ENCODE data around the gene GABBR2. TPM values are rescaled to one million over a fixed set of nuclear protein-coding genes. Genes with fewer than 3 reads are reported as not detected.

The GABBR2 gene
- polyA plus RNA-seq, 1 of the 3 experiments (the other 2 are of a cell fraction): not detected

- TF ChIP-seq FOSL2 (IDR thresholded peaks at IDR 0.05; ENCODE audit: borderline replicate concordance, low read depth): no peak
- TF ChIP-seq, protein P1, sequence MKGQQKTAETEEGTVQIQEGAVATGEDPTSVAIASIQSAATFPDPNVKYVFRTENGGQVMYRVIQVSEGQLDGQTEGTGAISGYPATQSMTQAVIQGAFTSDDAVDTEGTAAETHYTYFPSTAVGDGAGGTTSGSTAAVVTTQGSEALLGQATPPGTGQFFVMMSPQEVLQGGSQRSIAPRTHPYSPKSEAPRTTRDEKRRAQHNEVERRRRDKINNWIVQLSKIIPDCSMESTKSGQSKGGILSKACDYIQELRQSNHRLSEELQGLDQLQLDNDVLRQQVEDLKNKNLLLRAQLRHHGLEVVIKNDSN (IDR thresholded peaks at IDR 0.05; ENCODE audit: borderline replicate concordance, low read depth): no peak
- TF ChIP-seq, protein P2, sequence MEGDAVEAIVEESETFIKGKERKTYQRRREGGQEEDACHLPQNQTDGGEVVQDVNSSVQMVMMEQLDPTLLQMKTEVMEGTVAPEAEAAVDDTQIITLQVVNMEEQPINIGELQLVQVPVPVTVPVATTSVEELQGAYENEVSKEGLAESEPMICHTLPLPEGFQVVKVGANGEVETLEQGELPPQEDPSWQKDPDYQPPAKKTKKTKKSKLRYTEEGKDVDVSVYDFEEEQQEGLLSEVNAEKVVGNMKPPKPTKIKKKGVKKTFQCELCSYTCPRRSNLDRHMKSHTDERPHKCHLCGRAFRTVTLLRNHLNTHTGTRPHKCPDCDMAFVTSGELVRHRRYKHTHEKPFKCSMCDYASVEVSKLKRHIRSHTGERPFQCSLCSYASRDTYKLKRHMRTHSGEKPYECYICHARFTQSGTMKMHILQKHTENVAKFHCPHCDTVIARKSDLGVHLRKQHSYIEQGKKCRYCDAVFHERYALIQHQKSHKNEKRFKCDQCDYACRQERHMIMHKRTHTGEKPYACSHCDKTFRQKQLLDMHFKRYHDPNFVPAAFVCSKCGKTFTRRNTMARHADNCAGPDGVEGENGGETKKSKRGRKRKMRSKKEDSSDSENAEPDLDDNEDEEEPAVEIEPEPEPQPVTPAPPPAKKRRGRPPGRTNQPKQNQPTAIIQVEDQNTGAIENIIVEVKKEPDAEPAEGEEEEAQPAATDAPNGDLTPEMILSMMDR (IDR thresholded peaks at IDR 0.05): no peak
- no peak for TF ChIP-seq SIN3A (IDR thresholded peaks at IDR 0.05; ENCODE audit: borderline replicate concordance, low read depth, low read length)
- TF ChIP-seq RXRA (IDR thresholded peaks at IDR 0.05; ENCODE audit: borderline replicate concordance, low read depth): no peak
- no peak for TF ChIP-seq CHD2 (IDR thresholded peaks at IDR 0.05; ENCODE audit: low read length, partially characterized antibody)
- no peak for TF ChIP-seq TCF12 (IDR thresholded peaks at IDR 0.05)
- TF ChIP-seq EP300 (IDR thresholded peaks at IDR 0.05; ENCODE audit: borderline replicate concordance in 1 of 2, low read depth in 1 of 2, low read length in 1 of 2): no peak
- TF ChIP-seq TEAD4 (IDR thresholded peaks at IDR 0.05; ENCODE audit: borderline replicate concordance, insufficient read depth): no peak
Measured at GRCh38 chr9:98732801-98733200, 24.1 kb upstream of the GABBR2 start (continued).

GRCh38 chr9:98732091-98732490 lies 23.4 kb upstream of the GABBR2 start:
- 91% methylated on average over 10 of the region's 10 CpGs for WGBS (ENCODE audit: low lambda C conversion rate)
- POLR2A ChIA-PET: no interaction called here
- no peak for TF ChIP-seq TEAD4 (IDR thresholded peaks at IDR 0.05; ENCODE audit: borderline replicate concordance, insufficient read depth)
- TF ChIP-seq EP300 (IDR thresholded peaks at IDR 0.05; ENCODE audit: borderline replicate concordance in 1 of 2, low read depth in 1 of 2, low read length in 1 of 2): no peak
- no peak for TF ChIP-seq ELF1 (IDR thresholded peaks at IDR 0.05)
- no peak for TF ChIP-seq MEF2A (IDR thresholded peaks at IDR 0.05; ENCODE audit: borderline replicate concordance, low read depth)
- no peak for TF ChIP-seq NFIC (IDR thresholded peaks at IDR 0.05; ENCODE audit: borderline replicate concordance)
- no peak for TF ChIP-seq PBX3 (IDR thresholded peaks at IDR 0.05)
- TF ChIP-seq NRF1 (IDR thresholded peaks at IDR 0.05; ENCODE audit: low read depth, low read length): no peak
- TF ChIP-seq, protein P3, sequence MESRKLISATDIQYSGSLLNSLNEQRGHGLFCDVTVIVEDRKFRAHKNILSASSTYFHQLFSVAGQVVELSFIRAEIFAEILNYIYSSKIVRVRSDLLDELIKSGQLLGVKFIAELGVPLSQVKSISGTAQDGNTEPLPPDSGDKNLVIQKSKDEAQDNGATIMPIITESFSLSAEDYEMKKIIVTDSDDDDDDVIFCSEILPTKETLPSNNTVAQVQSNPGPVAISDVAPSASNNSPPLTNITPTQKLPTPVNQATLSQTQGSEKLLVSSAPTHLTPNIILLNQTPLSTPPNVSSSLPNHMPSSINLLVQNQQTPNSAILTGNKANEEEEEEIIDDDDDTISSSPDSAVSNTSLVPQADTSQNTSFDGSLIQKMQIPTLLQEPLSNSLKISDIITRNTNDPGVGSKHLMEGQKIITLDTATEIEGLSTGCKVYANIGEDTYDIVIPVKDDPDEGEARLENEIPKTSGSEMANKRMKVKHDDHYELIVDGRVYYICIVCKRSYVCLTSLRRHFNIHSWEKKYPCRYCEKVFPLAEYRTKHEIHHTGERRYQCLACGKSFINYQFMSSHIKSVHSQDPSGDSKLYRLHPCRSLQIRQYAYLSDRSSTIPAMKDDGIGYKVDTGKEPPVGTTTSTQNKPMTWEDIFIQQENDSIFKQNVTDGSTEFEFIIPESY (IDR thresholded peaks at IDR 0.05; ENCODE audit: borderline replicate concordance, low read depth): no peak
- TF ChIP-seq FOXM1 (IDR thresholded peaks at IDR 0.05; ENCODE audit: low read depth): no peak
- TF ChIP-seq IRF3 (IDR thresholded peaks at IDR 0.05; ENCODE audit: low read depth, low read length): no peak
- no peak for TF ChIP-seq USF2 (IDR thresholded peaks at IDR 0.05; ENCODE audit: borderline replicate concordance, low read depth, low read length)
- TF ChIP-seq CHD2 (IDR thresholded peaks at IDR 0.05; ENCODE audit: low read length, partially characterized antibody): no peak
- TF ChIP-seq, protein P4, sequence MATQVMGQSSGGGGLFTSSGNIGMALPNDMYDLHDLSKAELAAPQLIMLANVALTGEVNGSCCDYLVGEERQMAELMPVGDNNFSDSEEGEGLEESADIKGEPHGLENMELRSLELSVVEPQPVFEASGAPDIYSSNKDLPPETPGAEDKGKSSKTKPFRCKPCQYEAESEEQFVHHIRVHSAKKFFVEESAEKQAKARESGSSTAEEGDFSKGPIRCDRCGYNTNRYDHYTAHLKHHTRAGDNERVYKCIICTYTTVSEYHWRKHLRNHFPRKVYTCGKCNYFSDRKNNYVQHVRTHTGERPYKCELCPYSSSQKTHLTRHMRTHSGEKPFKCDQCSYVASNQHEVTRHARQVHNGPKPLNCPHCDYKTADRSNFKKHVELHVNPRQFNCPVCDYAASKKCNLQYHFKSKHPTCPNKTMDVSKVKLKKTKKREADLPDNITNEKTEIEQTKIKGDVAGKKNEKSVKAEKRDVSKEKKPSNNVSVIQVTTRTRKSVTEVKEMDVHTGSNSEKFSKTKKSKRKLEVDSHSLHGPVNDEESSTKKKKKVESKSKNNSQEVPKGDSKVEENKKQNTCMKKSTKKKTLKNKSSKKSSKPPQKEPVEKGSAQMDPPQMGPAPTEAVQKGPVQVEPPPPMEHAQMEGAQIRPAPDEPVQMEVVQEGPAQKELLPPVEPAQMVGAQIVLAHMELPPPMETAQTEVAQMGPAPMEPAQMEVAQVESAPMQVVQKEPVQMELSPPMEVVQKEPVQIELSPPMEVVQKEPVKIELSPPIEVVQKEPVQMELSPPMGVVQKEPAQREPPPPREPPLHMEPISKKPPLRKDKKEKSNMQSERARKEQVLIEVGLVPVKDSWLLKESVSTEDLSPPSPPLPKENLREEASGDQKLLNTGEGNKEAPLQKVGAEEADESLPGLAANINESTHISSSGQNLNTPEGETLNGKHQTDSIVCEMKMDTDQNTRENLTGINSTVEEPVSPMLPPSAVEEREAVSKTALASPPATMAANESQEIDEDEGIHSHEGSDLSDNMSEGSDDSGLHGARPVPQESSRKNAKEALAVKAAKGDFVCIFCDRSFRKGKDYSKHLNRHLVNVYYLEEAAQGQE (IDR thresholded peaks at IDR 0.05; ENCODE audit: low read depth, low read length): no peak

More at GRCh38 chr9:98732091-98732490, 23.4 kb upstream of the GABBR2 start:
- H3K4me2 ChIP-seq: no peak overlapping the region
- peaks cover 0 to 13% of the 10 kb centered on the region in 2 experiments; a peak in 1 of 4 replicates for H3K4me1 ChIP-seq (ENCODE audit: control insufficient read depth in 1 of 2, insufficient read depth in 2 of 2, low read depth in 1 of 2, low read length in 1 of 2)
- H3K27me3 ChIP-seq (ENCODE audit: insufficient read depth): no peaks in the 10 kb centered on the region
- DNase-seq: no peak
- H3K36me3 ChIP-seq (replicated peaks in 1 of 2; ENCODE audit: control insufficient read depth in 1 of 2, insufficient read depth in 2 of 2, low read length in 1 of 2): peaks cover 5 to 28% of the 10 kb centered on the region in 2 experiments
- H2AFZ ChIP-seq (ENCODE audit: low read depth): no peak overlapping the region
- no peak overlapping the region for H3K9ac ChIP-seq
- no peak overlapping the region for H3K27ac ChIP-seq (ENCODE audit: low read depth in 2 of 2, low read length in 1 of 2)
- no peak overlapping the region for H3K4me3 ChIP-seq (ENCODE audit: low read depth in 2 of 2, low read length in 1 of 2)
- no peaks in the 10 kb centered on the region for H4K20me1 ChIP-seq (ENCODE audit: insufficient read depth)
- no peaks in the 10 kb centered on the region for H3K9me3 ChIP-seq
- no peaks in the 10 kb centered on the region for H3K9me2 ChIP-seq
- CTCF ChIA-PET: interaction anchor here (1.1 kb wide), 1 partner anchor 19 kb away, joined by 3 read pairs; no protein-coding TSS in a partner anchor
- H3F3A ChIP-seq (replicated peaks; ENCODE audit: insufficient read depth): no peaks in the 10 kb centered on the region
- no peaks in the 10 kb centered on the region for H3K79me2 ChIP-seq (ENCODE audit: insufficient read depth)
